ENCODE measurements around the gene RBPMS2.
"Not testable (repeated sequence)": the region's sequence is repeated elsewhere in the genome, so short reads cannot be mapped to it uniquely, and the experiment has no call there.

The RBPMS2 gene

GRCh38 chr15:64746356-64746755, 29.0 kb downstream of the RBPMS2 start:
- no peak for TF ChIP-seq CTCF (IDR thresholded peaks at IDR 0.05; ENCODE audit: insufficient read depth, missing control alignments)
- no peak for DNase-seq (ENCODE audit: insufficient read length, low spot score)
- FAIRE-seq: no peak

GRCh38 chr15:64743691-64744090, 31.7 kb downstream of the RBPMS2 start:
- no peak for TF ChIP-seq CTCF (IDR thresholded peaks at IDR 0.05; ENCODE audit: insufficient read depth, missing control alignments)
- DNase-seq (ENCODE audit: insufficient read length, low spot score) (no peak), FAIRE-seq (no peak)

GRCh38 chr15:64742921-64743320, 32.5 kb downstream of the RBPMS2 start:
- FAIRE-seq (no peak), DNase-seq (ENCODE audit: insufficient read length, low spot score) (no peak)
- TF ChIP-seq CTCF (IDR thresholded peaks at IDR 0.05; ENCODE audit: insufficient read depth, missing control alignments): no peak

- DNase-seq (ENCODE audit: insufficient read length, low spot score): no peak
- no peak for TF ChIP-seq CTCF (IDR thresholded peaks at IDR 0.05; ENCODE audit: insufficient read depth, missing control alignments)
- no peak for FAIRE-seq
Measured at GRCh38 chr15:64742385-64742784, 33.0 kb downstream of the RBPMS2 start.

- not testable (repeated sequence) for FAIRE-seq; DNase-seq (ENCODE audit: insufficient read length, low spot score)
Measured at GRCh38 chr15:64741708-64742107, 33.7 kb downstream of the RBPMS2 start.

GRCh38 chr15:64740311-64741170, 34.8 kb downstream of the RBPMS2 start:
- TF ChIP-seq CTCF (IDR thresholded peaks at IDR 0.05; ENCODE audit: insufficient read depth, missing control alignments): no peak
- no peak for DNase-seq (ENCODE audit: insufficient read length, low spot score)
- FAIRE-seq: no peak

- DNase-seq (ENCODE audit: insufficient read length, low spot score): no peak
- no peak for TF ChIP-seq CTCF (IDR thresholded peaks at IDR 0.05; ENCODE audit: insufficient read depth, missing control alignments)
- no peak for FAIRE-seq
Measured at GRCh38 chr15:64739577-64740143, 35.7 kb downstream of the RBPMS2 start.
